Uterus (tissue), 4 donors: Measurements from ENCODE around the gene C2orf49. TPM values are rescaled to one million over a fixed set of nuclear protein-coding genes. Genes with fewer than 3 reads are reported as not detected.

Experiments
- DNase-seq, 2 donors: peaks; one replicate each; pipeline ENCODE4 v3.0.0-alpha.2; 2019 to 2020
- H3K27ac ChIP-seq, 2 donors: fragments of 200-600 bp; sonication (generic); 1 replicate in 1 of 2; 2 replicates in 1 of 2; pipeline ENCODE4 v1.5.1; 2016 to 2018
- H3K27me3 ChIP-seq, 2 donors: fragments of 200-600 bp; sonication (generic); one replicate each; pipeline ENCODE4 v1.5.1; 2018 to 2019; ENCODE audit warnings: control low read depth in 1 of 2
- H3K36me3 ChIP-seq, 2 donors: fragments of 200-600 bp; sonication (generic); one replicate each; pipeline ENCODE4 v1.5.1; 2019; ENCODE audit warnings: control low read depth in 1 of 2
- H3K4me1 ChIP-seq, 2 donors: fragments of 200-600 bp; sonication (generic); one replicate each; pipeline ENCODE4 v1.5.1; 2018 to 2019; ENCODE audit warnings: control low read depth in 1 of 2
- H3K4me3 ChIP-seq, 2 donors: fragments of 200-600 bp; sonication (generic); 1 replicate in 1 of 2; 2 replicates in 1 of 2; pipeline ENCODE4 v1.5.1; 2018 to 2019; ENCODE audit warnings: mild to moderate bottlenecking in 1 of 2
- H3K9me3 ChIP-seq, 2 donors: fragments of 200-600 bp; sonication (generic); one replicate each; pipeline ENCODE4 v1.5.1; 2019; ENCODE audit warnings: control low read depth in 1 of 2
- POLR2A ChIP-seq, 2 donors: fragments of 450-650 bp; IDR thresholded peaks; one replicate each; pipeline ENCODE4 v1.6.1; 2016; ENCODE audit warnings: antibody characterized with exemption in 2 of 2, mild to moderate bottlenecking in 1 of 2, moderate library complexity in 1 of 2
- intact Hi-C: fragments of 100-400 bp; cut with DNase I; formaldehyde crosslinking; loops from one replicate; pipeline ENCODE4 v1.15.1; 2023; ENCODE audit warnings: low total_unique reads
- total RNA-seq, 4 donors: library from RNA; depleted of rRNA in 3 of 4; stranded (reverse); fragments of >200 nt in 3 of 4; gene quantifications; one replicate each; pipeline versions ENCODE4 v1.1.0 to v1.2.4, GENCODE V29; 2014 to 2023
- TF ChIP-seq, protein P1 (sequence below), 4 experiments: fragments of 200-600 bp in 2 of 4; fragments of 450-650 bp in 2 of 4; sonication (generic) in 2 of 4; IDR thresholded peaks; one replicate each; pipeline ENCODE4 v1.5.1; 2016 to 2019; ENCODE audit warnings: antibody characterized with exemption in 4 of 4, mild to moderate bottlenecking in 2 of 4, moderate library complexity in 1 of 4
- donor health status: DM: yes; HTN: yes; CAD: no.

C2orf49 gene
- total RNA-seq, 4 donors from 2014 or later = 10.2 to 62.6 (median 22.8) TPM

GRCh38 chr2:105308382-105309146, 28.8 kb upstream of the C2orf49 start:
- Histone ChIP-seq H3K9me3 (no peaks in the 10 kb centered on the region), H3K4me3 (no peak overlapping the region), H3K36me3 (no peaks in the 10 kb centered on the region), H3K27ac (no peak overlapping the region), H3K4me1 (no peaks in the 10 kb centered on the region), H3K27me3 (no peaks in the 10 kb centered on the region)
- DNase-seq = no peak
- TF ChIP-seq, protein P1, sequence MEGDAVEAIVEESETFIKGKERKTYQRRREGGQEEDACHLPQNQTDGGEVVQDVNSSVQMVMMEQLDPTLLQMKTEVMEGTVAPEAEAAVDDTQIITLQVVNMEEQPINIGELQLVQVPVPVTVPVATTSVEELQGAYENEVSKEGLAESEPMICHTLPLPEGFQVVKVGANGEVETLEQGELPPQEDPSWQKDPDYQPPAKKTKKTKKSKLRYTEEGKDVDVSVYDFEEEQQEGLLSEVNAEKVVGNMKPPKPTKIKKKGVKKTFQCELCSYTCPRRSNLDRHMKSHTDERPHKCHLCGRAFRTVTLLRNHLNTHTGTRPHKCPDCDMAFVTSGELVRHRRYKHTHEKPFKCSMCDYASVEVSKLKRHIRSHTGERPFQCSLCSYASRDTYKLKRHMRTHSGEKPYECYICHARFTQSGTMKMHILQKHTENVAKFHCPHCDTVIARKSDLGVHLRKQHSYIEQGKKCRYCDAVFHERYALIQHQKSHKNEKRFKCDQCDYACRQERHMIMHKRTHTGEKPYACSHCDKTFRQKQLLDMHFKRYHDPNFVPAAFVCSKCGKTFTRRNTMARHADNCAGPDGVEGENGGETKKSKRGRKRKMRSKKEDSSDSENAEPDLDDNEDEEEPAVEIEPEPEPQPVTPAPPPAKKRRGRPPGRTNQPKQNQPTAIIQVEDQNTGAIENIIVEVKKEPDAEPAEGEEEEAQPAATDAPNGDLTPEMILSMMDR (IDR thresholded peaks at IDR 0.05) = no peak
- TF ChIP-seq POLR2A (IDR thresholded peaks at IDR 0.05) = no peak
- intact Hi-C loops = no loop called here

DNA sequence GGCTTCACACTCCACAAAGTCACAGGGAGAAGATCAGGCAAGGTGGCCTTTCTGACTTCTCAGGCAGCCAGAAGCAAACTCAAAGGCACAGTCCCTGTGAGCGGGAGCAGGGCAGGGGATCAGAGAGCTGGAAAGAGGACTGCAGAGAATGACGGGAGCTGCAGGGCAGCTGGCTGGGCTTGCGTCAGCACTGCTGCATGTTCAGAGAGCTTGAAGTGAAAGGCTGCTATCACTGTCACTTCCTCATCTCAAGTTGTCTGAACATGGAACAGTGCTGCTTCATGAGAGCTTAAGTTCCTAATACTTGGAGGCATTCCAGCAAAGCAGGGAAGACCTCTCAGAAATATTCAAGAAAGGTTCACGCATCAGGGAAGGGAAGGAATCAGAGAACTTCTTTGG, 28.2 kb upstream of the C2orf49 start:
- Histone ChIP-seq H3K4me1 (no peaks in the 10 kb centered on the region), H3K36me3 (no peaks in the 10 kb centered on the region), H3K27ac (no peak overlapping the region), H3K4me3 (no peak overlapping the region), H3K9me3 (no peaks in the 10 kb centered on the region), H3K27me3 (no peaks in the 10 kb centered on the region)
- DNase-seq = no peak
- TF ChIP-seq POLR2A (IDR thresholded peaks at IDR 0.05) = no peak
- TF ChIP-seq, protein P1 (IDR thresholded peaks at IDR 0.05) = no peak
- intact Hi-C loops = no loop called here

- Histone ChIP-seq H3K27ac (no peak overlapping the region), H3K9me3 (no peaks in the 10 kb centered on the region), H3K4me1 (no peaks in the 10 kb centered on the region), H3K4me3 (no peak overlapping the region), H3K27me3 (no peaks in the 10 kb centered on the region), H3K36me3 (no peaks in the 10 kb centered on the region)
- no peak for DNase-seq
- intact Hi-C loops = no loop called here
- TF ChIP-seq, protein P1 (IDR thresholded peaks at IDR 0.05) = no peak
- TF ChIP-seq POLR2A (IDR thresholded peaks at IDR 0.05) = no peak
Measured at GRCh38 chr2:105313877-105314276, 23.5 kb upstream of the C2orf49 start.

- intact Hi-C loops = no loop called here
- H3K27ac ChIP-seq = no peak overlapping the region
- TF ChIP-seq, protein P1 (IDR thresholded peaks at IDR 0.05) = no peak
- no peak for TF ChIP-seq POLR2A (IDR thresholded peaks at IDR 0.05)
- no peaks in the 10 kb centered on the region for H3K36me3 ChIP-seq
- H3K4me1 ChIP-seq = no peaks in the 10 kb centered on the region
- H3K9me3 ChIP-seq = no peaks in the 10 kb centered on the region
- no peak for DNase-seq
- no peak overlapping the region for H3K4me3 ChIP-seq
- H3K27me3 ChIP-seq = no peaks in the 10 kb centered on the region
Measured at GRCh38 chr2:105315314-105315713, 22.0 kb upstream of the C2orf49 start.

DNA sequence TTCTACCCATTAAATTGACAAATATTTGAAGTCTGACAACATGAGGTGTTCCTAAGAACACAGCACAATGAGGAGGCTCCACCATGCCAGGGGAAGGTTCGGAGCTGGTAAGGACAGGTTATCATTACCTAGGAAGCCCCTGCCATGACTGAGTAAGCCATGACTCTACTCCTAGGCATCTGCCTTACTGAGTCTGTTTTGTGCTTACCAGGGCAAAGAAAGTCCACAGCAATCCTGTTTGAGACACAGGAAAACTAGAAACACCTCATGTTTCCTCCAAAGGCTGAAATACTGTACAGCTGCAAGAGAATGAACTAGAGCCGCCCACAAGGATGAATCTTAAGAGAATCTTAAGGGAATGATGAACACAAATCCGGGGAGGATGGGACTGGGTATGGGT, 19.4 kb upstream of the C2orf49 start:
- intact Hi-C loops = no loop called here
- Histone ChIP-seq H3K27ac (no peak overlapping the region), H3K27me3 (no peaks in the 10 kb centered on the region), H3K36me3 (no peaks in the 10 kb centered on the region), H3K9me3 (no peaks in the 10 kb centered on the region), H3K4me1 (no peaks in the 10 kb centered on the region), H3K4me3 (no peak overlapping the region)
- no peak for DNase-seq
- TF ChIP-seq POLR2A (IDR thresholded peaks at IDR 0.05) = no peak
- TF ChIP-seq, protein P1 (IDR thresholded peaks at IDR 0.05) = no peak
